ENCODE results near the gene FMO5. TPM values are rescaled to one million over a fixed set of nuclear protein-coding genes. Genes with fewer than 3 reads are reported as not detected.
A peak's percentile ranks its signal among the peaks of the same experiment; 100 is the strongest.

Gene FMO5
- total and polyA plus RNA-seq, 2 of the 13 experiments (the other 11 are each of a cell fraction or from before 2014, with no cell fraction given): 48.2 to 149 TPM

DNA sequence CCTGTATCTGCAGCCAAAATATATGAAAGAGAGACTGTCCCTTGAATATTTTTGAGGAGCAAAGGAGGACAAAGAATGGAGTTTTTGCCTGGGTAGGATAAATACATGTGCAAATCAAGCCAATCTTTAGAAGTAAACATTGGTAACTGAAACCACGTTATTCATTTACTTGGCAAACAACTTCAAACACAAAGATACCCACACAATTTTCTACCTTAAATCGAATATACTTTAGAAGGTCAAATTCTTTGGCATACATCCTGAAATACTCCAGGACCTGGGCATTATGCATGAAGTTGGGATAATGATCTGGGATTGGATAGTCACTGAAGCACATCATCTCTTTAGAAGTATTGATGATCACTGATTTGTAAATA, 9.6 kb downstream of the FMO5 start (continued):
- TF ChIP-seq, protein P1, sequence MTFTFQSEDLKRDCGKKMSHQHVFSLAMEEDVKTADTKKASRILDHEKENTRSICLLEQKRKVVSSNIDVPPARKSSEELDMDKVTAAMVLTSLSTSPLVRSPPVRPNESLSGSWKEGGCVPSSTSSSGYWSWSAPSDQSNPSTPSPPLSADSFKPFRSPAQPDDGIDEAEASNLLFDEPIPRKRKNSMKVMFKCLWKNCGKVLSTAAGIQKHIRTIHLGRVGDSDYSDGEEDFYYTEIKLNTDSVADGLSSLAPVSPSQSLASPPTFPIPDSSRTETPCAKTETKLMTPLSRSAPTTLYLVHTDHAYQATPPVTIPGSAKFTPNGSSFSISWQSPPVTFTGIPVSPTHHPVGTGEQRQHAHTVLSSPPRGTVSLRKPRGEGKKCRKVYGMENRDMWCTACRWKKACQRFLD (CRISPR knock-in tag; IDR thresholded peaks at IDR 0.05; ENCODE audit: borderline replicate concordance): no peak
- TF ChIP-seq, protein P2, sequence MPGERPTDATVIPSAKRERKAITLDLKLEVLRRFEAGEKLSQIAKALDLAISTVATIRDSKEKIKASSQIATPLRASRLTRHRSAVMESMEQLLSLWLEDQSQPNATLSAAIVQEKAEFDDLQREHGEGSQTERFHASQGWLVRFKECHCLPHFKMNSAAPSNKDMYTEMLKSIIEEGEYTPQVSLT (CRISPR knock-in tag; IDR thresholded peaks at IDR 0.05; ENCODE audit: borderline replicate concordance, low read depth): no peak
- no peak for TF ChIP-seq ZNF136 (CRISPR knock-in tag; IDR thresholded peaks at IDR 0.05; ENCODE audit: low read depth)
- no peak for TF ChIP-seq ADNP (CRISPR knock-in tag; IDR thresholded peaks at IDR 0.05)
- TF ChIP-seq ZNF30 (CRISPR knock-in tag; IDR thresholded peaks at IDR 0.05): no peak
- peak; percentile 50 for TF ChIP-seq ZEB1 (IDR thresholded peaks at IDR 0.05; ENCODE audit: insufficient replicate concordance, low read depth)
- TF ChIP-seq MAFF (IDR thresholded peaks at IDR 0.05; ENCODE audit: low read depth, low read length): 0 out of 2 replicates have a peak, but pooled peaks have one; percentile 3
- TF ChIP-seq NFKB2 (CRISPR knock-in tag; IDR thresholded peaks at IDR 0.05; ENCODE audit: borderline replicate concordance): no peak
- TF ChIP-seq, protein P3, sequence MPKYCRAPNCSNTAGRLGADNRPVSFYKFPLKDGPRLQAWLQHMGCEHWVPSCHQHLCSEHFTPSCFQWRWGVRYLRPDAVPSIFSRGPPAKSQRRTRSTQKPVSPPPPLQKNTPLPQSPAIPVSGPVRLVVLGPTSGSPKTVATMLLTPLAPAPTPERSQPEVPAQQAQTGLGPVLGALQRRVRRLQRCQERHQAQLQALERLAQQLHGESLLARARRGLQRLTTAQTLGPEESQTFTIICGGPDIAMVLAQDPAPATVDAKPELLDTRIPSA (CRISPR knock-in tag; IDR thresholded peaks at IDR 0.05; ENCODE audit: borderline replicate concordance): no peak
- TF ChIP-seq ZNF251 (CRISPR knock-in tag; IDR thresholded peaks at IDR 0.05): no peak
- TF ChIP-seq THYN1 (CRISPR knock-in tag; IDR thresholded peaks at IDR 0.05; ENCODE audit: borderline replicate concordance, low read depth): no peak
- TF ChIP-seq ZMYM2 (CRISPR knock-in tag; IDR thresholded peaks at IDR 0.05): no peak
- TF ChIP-seq TEAD3 (CRISPR knock-in tag; optimal IDR thresholded peaks at IDR 0.05; ENCODE audit: borderline replicate concordance): peak; percentile 70
- no peak for TF ChIP-seq ZC3H13 (CRISPR knock-in tag; IDR thresholded peaks at IDR 0.05)
- TF ChIP-seq, protein P4, sequence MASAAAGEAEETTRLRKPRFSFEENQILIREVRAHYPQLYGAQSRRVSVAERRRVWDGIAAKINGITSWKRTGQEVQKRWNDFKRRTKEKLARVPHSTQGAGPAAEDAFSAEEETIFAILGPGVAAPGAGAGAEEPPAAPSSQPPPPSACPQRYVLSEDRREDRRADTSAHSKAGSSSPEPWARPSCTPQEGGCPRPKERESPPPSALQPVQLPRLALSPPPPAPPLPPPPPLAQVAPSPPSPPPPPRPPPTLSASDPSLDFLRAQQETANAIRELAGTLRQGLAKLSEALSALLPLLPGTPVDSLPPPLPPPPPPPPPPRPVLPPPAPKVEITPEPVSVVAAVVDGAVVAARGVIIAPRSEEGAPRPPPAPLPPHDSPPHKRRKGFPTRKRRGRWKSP (CRISPR knock-in tag; IDR thresholded peaks at IDR 0.05): no peak
- no peak for TF ChIP-seq ZNF24 (IDR thresholded peaks at IDR 0.05)
- no peak for TF ChIP-seq ZMYM4 (CRISPR knock-in tag; IDR thresholded peaks at IDR 0.05)
- TF ChIP-seq ZFAT (CRISPR knock-in tag; conservative IDR thresholded peaks at IDR 0.05): no peak
- no peak for TF ChIP-seq ZNF343 (CRISPR knock-in tag; IDR thresholded peaks at IDR 0.05)
- TF ChIP-seq CENPX (CRISPR knock-in tag; IDR thresholded peaks at IDR 0.05): no peak
- TF ChIP-seq RAD21 (CRISPR knock-in tag; IDR thresholded peaks at IDR 0.05): no peak
- TF ChIP-seq RXRB (CRISPR knock-in tag; IDR thresholded peaks at IDR 0.05; ENCODE audit: borderline replicate concordance): peak; percentile 80; the same call in 1 of the 2 replicates
- TF ChIP-seq, protein P5, sequence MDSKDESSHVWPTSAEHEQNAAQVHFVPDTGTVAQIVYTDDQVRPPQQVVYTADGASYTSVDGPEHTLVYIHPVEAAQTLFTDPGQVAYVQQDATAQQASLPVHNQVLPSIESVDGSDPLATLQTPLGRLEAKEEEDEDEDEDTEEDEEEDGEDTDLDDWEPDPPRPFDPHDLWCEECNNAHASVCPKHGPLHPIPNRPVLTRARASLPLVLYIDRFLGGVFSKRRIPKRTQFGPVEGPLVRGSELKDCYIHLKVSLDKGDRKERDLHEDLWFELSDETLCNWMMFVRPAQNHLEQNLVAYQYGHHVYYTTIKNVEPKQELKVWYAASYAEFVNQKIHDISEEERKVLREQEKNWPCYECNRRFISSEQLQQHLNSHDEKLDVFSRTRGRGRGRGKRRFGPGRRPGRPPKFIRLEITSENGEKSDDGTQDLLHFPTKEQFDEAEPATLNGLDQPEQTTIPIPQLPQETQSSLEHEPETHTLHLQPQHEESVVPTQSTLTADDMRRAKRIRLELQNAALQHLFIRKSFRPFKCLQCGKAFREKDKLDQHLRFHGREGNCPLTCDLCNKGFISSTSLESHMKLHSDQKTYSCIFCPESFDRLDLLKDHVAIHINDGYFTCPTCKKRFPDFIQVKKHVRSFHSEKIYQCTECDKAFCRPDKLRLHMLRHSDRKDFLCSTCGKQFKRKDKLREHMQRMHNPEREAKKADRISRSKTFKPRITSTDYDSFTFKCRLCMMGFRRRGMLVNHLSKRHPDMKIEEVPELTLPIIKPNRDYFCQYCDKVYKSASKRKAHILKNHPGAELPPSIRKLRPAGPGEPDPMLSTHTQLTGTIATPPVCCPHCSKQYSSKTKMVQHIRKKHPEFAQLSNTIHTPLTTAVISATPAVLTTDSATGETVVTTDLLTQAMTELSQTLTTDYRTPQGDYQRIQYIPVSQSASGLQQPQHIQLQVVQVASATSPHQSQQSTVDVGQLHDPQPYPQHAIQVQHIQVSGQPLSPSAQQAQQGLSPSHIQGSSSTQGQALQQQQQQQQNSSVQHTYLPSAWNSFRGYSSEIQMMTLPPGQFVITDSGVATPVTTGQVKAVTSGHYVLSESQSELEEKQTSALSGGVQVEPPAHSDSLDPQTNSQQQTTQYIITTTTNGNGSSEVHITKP (CRISPR knock-in tag; IDR thresholded peaks at IDR 0.05; ENCODE audit: low read depth): no peak
- TF ChIP-seq ATAD3A (CRISPR knock-in tag; IDR thresholded peaks at IDR 0.05): no peak
- TF ChIP-seq SALL1 (CRISPR knock-in tag; IDR thresholded peaks at IDR 0.05): no peak
- TF ChIP-seq CENPT (CRISPR knock-in tag; IDR thresholded peaks at IDR 0.05; ENCODE audit: low read depth): no peak

Measured in HepG2 (cell line).